HG03103 (cell line): ENCODE results near the gene KRTAP5-9.
"Not testable (repeated sequence)": the region's sequence is repeated elsewhere in the genome, so short reads cannot be mapped to it uniquely, and the experiment has no call there.

Experiments
- ATAC-seq: cut with Tn5 transposase; IDR thresholded peaks from one replicate; pipeline ENCODE4 v1.9.1; 2021; ENCODE audit warnings: low read depth; ENCODE audit not compliant: unreplicated experiment

Gene KRTAP5-9

GRCh38 chr11:71557257-71557656 is 9.0 kb downstream of the KRTAP5-9 start:
- no peak for ATAC-seq

- ATAC-seq: no peak
Observed at GRCh38 chr11:71558996-71559395, 10.8 kb downstream of the KRTAP5-9 start.

GRCh38 chr11:71562120-71562519 is 13.9 kb downstream of the KRTAP5-9 start:
- no peak for ATAC-seq

GRCh38 chr11:71563406-71563805 is 15.2 kb downstream of the KRTAP5-9 start:
- no peak for ATAC-seq

GRCh38 chr11:71564430-71564829 is 16.2 kb downstream of the KRTAP5-9 start:
- ATAC-seq: no peak

GRCh38 chr11:71565263-71565662 is 17.0 kb downstream of the KRTAP5-9 start, which contains the start of gene KRTAP5-10:
Gene KRTAP5-10 (plus strand): TSS chr11:71565563. CDS start chr11:71565588, 25 bp downstream.
- ATAC-seq: no peak

- no peak for ATAC-seq
Observed at GRCh38 chr11:71566081-71566620, 17.9 kb downstream of the KRTAP5-9 start.

GRCh38 chr11:71566626-71567599 is 18.7 kb downstream of the KRTAP5-9 start:
- ATAC-seq: not testable (repeated sequence)

- not testable (repeated sequence) for ATAC-seq
Observed at GRCh38 chr11:71567633-71568032, 19.4 kb downstream of the KRTAP5-9 start.

- ATAC-seq: no peak
Observed at GRCh38 chr11:71568704-71569349, 20.6 kb downstream of the KRTAP5-9 start.

- ATAC-seq: not testable (repeated sequence)
Observed at GRCh38 chr11:71571101-71571850, 23.1 kb downstream of the KRTAP5-9 start.

- ATAC-seq: no peak
Observed at GRCh38 chr11:71572811-71573210, 24.6 kb downstream of the KRTAP5-9 start.

GRCh38 chr11:71574418-71574817 is 26.2 kb downstream of the KRTAP5-9 start:
- ATAC-seq: no peak

GRCh38 chr11:71575723-71576424 is 27.7 kb downstream of the KRTAP5-9 start:
- no peak for ATAC-seq

- not testable (repeated sequence) for ATAC-seq
Observed at GRCh38 chr11:71576688-71577465, 28.7 kb downstream of the KRTAP5-9 start.

- no peak for ATAC-seq
Observed at GRCh38 chr11:71577469-71578004, 29.3 kb downstream of the KRTAP5-9 start.

- ATAC-seq: not testable (repeated sequence)
Observed at GRCh38 chr11:71579513-71579912, 31.3 kb downstream of the KRTAP5-9 start.

- no peak for ATAC-seq
Observed at GRCh38 chr11:71580057-71581003, 32.1 kb downstream of the KRTAP5-9 start.
